A673 (cell line): Measurements from ENCODE around the gene DCTN3.

ENCODE experiments used
- EZH2 ChIP-seq: fragments of 200-600 bp; sonication (generic); IDR thresholded peaks from 2 replicates; pipeline ENCODE4 v1.6.1; 2017; ENCODE audit warnings: borderline replicate concordance, low read depth, mild to moderate bottlenecking, mixed read lengths, antibody characterized with exemption, low read length; ENCODE audit not compliant: poor library complexity, severe bottlenecking
- TF ChIP-seq, protein P1 (sequence below): fragments of 300-800, 200-600 bp; sonication (generic); conservative IDR thresholded peaks from 2 replicates; pipeline ENCODE4 v1.5.1; 2017; ENCODE audit warnings: low read depth, mild to moderate bottlenecking, antibody characterized with exemption, low read length, moderate library complexity, mixed read lengths

GRCh38 chr9:34637356-34638137 is 17.3 kb upstream of the DCTN3 start, which contains the start of gene SIGMAR1:
- TF ChIP-seq, protein P1, sequence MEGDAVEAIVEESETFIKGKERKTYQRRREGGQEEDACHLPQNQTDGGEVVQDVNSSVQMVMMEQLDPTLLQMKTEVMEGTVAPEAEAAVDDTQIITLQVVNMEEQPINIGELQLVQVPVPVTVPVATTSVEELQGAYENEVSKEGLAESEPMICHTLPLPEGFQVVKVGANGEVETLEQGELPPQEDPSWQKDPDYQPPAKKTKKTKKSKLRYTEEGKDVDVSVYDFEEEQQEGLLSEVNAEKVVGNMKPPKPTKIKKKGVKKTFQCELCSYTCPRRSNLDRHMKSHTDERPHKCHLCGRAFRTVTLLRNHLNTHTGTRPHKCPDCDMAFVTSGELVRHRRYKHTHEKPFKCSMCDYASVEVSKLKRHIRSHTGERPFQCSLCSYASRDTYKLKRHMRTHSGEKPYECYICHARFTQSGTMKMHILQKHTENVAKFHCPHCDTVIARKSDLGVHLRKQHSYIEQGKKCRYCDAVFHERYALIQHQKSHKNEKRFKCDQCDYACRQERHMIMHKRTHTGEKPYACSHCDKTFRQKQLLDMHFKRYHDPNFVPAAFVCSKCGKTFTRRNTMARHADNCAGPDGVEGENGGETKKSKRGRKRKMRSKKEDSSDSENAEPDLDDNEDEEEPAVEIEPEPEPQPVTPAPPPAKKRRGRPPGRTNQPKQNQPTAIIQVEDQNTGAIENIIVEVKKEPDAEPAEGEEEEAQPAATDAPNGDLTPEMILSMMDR: no peak
- TF ChIP-seq EZH2: no peak
